ENCODE measurements around the gene SIGLEC11.
"Not testable (repeated sequence)": the region's sequence is repeated elsewhere in the genome, so short reads cannot be mapped to it uniquely, and the experiment has no call there.

SIGLEC11 gene

DNA sequence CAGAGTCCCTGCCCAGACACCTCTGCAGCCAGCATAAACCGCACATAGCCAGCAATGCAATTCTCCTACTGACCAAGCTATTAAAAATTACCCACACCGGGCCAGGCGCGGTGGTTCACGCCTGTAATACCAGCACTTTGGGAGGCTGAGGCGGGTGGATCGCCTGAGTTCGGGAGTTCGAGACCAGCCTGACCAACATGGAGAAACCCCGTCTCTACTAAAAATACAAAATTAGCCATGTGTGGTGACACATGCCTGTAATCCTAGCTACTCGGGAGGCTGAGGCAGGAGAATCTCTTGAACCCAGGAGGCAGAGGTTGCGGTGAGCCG lies 36.1 kb downstream of the SIGLEC11 start:
- not testable (repeated sequence) for FAIRE-seq

- no peak for FAIRE-seq
Observed at GRCh38 chr19:49924004-49924880, 36.7 kb downstream of the SIGLEC11 start.

DNA sequence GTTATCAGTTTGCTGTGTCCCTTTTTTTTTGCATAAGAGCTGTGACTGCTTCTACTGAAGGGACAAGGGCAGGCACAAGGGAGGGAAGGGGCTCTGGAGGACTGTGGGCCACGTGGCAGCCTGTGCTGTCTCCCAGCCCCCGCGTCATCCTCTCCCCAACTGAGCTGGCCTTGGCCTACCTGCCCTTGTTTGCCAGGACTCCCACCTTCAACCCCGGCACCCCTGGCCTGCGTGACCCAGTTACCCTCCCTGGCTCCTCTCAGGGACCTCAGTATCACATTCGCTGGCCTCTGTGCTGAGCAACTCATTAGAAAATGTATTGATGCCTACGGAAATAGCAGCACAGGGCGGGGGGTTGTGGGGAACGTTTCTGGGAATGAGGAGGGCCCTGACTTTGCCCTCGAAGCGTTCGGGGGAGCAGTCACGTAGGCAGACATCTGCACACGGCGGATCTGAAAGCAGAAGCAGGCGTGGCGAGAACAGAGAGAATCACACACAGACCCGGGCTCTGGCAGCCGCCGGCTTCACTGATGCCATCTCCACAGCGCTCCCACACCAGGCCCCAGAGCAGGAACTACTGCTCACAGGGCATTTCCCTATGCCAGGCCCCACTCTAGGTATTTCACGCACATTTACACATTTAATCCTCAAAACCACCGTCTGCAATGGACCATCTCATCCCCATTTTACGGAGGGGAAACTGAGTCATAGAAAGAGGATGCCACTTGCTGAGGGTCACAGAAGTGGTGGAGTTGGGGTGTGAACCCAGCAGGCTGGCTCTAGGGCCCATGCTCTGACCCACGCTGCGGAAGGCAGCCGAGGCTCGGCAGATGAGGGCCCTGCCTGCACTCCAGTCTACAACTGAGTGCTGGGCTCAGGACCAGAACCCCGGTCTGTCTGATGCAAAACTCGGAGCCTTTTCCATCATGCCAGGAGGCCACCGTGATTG lies 37.6 kb downstream of the SIGLEC11 start:
- no peak for FAIRE-seq

DNA sequence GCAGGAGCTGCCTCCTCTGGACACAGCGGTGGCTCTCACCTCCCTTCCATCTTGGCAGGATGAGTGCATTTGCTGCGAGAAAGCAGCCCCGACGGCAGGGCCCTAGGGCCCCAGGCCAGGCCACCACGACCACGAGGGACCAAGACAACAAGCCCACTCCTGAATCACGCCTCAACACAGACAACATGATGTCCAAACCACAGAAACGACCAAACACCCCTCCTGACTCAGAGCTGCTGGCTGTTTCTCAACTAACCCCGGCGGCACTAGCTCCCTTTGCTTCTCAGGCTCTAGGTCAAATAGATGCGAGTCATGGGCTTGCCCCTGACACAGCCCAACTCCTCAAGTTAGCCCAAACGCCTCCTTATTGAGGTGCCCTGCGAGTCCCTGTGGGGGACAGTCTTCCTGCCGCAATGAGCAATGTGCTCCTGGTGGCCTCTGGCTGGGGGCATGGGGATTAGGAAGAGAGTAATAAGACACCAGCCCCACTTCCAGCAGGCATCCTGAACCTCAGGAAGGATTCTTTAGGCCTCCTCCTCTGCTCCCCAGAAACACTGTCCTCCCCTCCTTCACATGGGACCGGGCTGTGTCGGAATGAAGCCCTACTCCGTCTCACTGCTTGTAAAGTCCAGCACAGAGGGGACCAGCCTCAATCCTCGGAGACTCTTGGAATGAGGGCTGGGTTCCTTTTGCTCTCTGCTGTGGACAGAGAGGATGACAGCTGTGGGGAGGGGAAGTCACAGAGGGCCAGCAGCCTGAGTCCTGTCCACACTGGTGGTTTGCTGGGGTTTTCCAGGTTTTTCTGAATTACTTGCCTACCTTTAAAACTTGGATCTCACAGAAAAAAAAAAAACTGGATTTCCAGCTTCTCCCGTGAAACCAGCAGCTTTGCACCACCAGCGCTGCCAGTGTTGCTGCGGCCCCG lies 38.8 kb downstream of the SIGLEC11 start:
- no peak for FAIRE-seq

GRCh38 chr19:49920624-49921363 lies 40.2 kb downstream of the SIGLEC11 start:
- no peak for FAIRE-seq

DNA sequence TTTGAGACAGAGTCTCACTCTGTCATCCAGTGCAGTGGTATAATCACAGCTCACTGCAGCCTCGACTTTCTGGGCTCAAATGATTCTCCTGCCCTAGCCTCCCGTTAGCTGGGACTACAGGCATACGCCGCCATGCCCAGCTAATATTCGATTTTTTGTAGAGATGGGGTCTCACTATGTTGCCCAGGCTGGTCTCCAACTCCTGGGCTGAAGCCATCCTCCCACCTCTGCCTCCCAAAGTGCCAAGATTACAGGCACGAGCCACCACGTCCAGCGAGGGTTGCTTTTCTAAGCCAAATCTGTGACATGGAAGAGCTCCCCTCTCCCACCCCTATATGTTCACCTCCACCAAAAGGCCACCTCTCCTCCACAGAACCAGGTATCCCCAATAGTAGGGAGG lies 42.9 kb downstream of the SIGLEC11 start:
- FAIRE-seq = no peak

DNA sequence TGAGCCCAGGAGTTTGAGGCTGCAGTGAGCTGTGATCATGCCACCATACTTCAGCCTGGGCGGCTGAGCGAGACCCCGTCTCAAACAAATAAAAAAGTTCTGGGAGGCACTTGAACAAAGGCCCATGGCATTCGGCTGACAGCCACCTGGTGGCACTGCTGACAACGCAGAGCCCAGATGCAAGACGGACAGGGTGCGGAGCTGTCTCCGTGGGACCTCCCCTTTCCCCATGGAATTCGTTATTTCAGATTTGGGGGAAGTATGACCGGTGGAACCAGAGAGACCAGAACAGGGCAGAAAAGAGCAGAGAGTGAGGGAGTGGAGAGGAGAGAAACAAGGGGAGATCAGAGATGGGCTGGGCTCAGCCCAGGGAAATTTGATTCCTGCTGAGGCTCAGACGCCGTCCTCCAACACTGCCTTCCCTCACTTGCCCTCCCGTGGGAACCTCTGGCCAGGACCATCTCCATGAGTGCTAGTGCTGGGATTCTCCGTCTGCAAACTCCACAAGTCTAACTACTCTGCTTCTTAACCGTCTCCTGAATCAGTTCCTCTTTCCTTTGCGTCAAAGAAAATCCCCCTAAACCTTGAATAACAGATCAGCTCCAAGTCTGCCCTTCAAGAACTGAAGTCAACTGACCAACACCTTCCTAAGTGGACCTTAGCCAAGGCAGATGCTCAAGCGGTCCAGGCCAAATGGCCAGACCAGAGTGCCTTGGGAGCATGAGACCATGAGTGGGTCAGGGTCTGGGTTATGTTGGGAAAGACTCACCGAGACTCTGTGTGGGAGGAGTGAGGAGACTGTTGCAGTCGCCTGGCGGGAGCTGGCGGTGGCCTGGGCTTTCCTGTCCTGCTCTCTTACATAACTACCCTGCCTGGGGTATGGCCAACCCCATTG lies 43.9 kb downstream of the SIGLEC11 start:
- FAIRE-seq = no peak

GRCh38 chr19:49915271-49915670 lies 45.7 kb downstream of the SIGLEC11 start:
- no peak for FAIRE-seq

- no peak for FAIRE-seq
Observed at GRCh38 chr19:49913720-49914119, 47.3 kb downstream of the SIGLEC11 start.

- no peak for FAIRE-seq
Observed at GRCh38 chr19:49912965-49913685, 47.8 kb downstream of the SIGLEC11 start.

- FAIRE-seq = no peak
Observed at GRCh38 chr19:49911381-49912145, 49.4 kb downstream of the SIGLEC11 start.

DNA sequence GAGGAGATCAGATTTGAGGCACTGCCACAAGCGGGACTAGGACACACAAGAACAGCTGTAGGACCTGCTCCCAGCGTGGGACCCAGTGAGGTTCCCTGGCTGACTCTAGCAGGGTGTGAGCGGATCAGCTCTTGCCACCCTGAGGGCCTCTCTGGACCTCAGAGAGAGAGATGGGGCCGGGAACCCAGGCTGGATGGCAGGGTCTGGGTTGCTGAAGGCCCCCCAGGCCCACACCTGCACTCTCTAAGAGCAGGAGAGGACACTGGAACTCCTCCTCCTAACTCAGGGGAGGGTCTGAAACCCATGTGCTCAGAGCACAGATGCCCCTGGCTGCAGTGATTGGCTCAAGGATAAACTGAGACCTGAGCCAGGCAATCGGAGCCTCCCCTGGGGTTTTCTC lies 50.8 kb downstream of the SIGLEC11 start:
- FAIRE-seq = no peak

DNA sequence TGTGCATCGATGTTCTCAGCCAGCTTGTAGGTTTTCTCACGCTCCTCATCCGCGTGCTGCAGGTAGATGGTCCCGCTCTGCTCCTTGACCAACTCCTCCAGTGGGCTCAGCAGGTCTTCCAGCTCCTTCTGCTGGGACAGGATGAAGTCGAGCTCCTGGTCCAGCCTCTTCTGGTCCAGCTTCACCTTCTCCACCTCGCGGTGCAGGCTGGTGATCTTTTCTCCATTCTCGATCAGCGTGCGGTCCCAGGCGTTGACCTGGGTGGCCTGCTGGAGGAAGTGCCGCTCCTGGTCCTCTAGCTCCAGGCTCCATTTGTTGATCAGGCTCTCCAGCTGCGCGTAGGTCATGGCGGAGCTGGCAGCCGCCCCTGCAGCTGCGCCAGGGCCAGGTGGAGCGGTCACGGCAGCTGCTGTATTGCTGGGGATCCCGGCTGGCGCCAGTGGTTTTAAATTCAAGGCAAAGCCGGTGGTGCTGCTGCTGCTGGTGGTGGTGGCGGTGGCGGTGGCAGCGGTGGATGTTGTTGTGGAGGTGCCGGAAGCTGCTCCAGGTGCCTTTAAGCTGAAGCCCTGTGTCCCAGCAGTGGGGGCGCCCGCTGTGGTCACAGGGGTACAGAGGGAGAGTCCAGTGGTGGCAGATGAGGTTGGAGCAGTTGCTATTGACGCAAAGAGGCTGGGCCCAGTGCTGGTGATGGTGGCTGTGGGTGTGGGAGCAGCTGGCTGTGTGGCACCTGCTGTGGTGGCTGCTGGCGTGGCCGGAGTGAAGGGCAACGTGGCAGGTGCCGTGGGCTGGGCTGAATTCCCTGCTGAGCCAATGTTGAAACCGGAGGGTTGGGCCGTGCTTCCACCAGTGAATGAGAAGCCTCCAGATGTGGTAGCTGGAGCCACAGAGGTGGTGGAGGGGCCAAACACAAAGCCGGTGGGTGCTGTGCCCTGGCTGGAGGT lies 52.2 kb downstream of the SIGLEC11 start:
- FAIRE-seq = no peak

DNA sequence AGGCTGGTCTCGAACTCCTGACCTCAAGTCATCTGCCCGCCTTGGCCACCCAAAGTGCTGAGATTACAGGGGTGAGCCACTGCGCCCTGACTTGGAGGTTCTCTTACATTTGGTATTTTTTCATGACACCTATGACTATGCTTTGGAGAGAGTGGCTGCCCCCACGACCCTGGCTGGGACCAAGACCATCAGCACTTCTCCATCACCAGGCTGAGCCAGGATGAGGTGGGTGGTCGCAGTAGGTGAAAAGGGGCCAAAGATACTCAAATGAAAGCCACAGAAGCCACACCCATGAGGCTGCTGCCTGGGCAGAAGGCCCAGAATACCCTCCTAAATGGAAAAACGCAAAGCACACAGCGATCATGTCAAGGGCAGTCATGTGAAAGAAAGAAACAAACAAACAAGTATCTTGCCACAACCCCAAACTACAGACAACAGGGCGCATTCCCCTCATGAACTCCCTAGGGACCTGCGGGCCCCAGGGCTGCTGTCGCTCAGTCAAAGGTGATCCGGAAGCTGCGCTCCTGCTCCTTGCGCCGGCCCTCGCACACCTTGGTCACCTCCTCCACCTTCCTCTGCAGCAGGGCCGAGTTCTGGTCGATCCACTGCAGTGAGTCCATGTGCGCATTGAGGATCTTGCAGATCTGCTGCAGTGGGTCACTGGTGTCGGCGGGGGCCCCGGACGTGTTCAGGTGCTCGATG lies 53.1 kb downstream of the SIGLEC11 start:
- no peak for FAIRE-seq

DNA sequence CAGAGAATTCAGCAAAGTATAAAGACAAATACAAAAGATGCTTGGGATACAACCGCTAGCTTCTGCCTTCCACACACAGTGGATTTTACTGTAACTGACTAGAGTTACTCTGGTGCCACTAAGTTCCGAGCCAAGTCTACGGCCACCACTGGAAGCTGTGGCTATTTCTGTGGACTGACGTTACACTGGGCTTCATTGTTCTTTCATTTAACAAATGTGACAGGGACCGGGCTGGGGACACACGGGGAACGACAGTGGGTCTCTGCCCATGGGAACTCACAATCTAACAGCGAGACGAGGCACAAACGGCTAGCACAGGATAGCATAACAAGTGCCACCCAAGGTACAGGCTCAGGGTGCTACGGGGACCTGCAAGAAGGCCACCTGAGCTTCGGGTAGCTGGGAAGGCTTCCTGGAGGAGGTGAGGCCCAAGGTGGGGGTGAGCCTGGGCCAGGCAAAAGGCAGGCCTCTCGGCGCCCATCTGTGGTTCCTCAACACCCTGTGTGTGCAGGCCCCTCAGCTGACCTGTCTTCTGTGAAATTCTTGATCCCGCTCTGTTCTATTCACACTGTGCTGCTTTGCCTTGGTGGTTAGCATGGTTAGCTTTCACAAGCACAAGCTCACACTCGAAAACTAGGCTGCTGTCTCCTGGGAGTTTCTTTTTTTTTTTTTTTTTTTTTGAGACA lies 54.0 kb downstream of the SIGLEC11 start:
- no peak for FAIRE-seq

DNA sequence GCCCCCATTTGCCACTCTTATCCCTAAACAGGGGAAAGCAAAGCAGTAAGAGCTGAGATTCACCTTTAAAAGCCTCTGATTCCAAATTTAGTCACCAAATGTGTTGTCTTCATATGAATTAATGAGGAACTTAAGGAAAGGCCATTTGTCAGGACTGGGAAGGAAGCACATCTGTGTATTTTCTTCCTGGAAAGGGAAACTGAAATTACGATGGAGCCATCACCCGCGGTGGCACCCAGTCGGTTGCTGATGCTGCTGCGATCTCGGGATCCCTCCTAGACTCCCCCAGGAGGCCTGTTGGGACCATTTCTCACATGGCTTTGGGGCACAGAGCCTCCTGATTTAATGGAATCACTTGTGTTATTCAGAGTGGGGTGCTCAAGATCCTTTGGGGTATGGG lies 56.8 kb downstream of the SIGLEC11 start:
- no peak for FAIRE-seq

All from TTC549 (cell line).